GM10248 (cell line): Measurements from ENCODE around the gene PHLPP2.

ENCODE experiments used
- CTCF ChIA-PET: fragments of 300-600 bp; sonication (Branson Sonifier 250); formaldehyde crosslinking; extraction: SDS; loops from one replicate; lab custom pipeline; 2021; ENCODE audit warnings: antibody characterized with exemption; lab: Yijun Ruan, JAX
- POLR2A ChIA-PET: fragments of 350-650 bp; sonication (Branson Sonifier 250); formaldehyde crosslinking; extraction: SDS; loops from one replicate; lab custom pipeline; 2020; ENCODE audit warnings: antibody characterized with exemption; lab: Yijun Ruan, JAX
- DNase-seq: peaks from one replicate; pipeline ENCODE4 v3.0.0; 2012; ENCODE audit errors: extremely low spot score
- CTCF ChIP-seq: IDR thresholded peaks from 2 replicates; pipeline ENCODE4 v1.5.1; 2012; ENCODE audit warnings: mild to moderate bottlenecking, low read depth; ENCODE audit errors: extremely low read depth, missing control alignments, control extremely low read depth

PHLPP2 gene

GRCh38 chr16:71676236-71676635 lies 48.3 kb downstream of the PHLPP2 start:
- no peak for DNase-seq
- no peak for TF ChIP-seq CTCF
- CTCF ChIA-PET, result interaction anchor here (1.1 kb wide), 1 partner anchor 9 kb away, joined by 3 read pairs; no protein-coding TSS in a partner anchor
- POLR2A ChIA-PET, result no interaction called here

GRCh38 chr16:71675380-71675779 lies 49.1 kb downstream of the PHLPP2 start:
- TF ChIP-seq CTCF, result no peak
- POLR2A ChIA-PET, result no interaction called here
- no peak for DNase-seq
- CTCF ChIA-PET, result no interaction called here

GRCh38 chr16:71674229-71674628 lies 50.3 kb downstream of the PHLPP2 start:
- CTCF ChIA-PET, result interaction anchor here (1.1 to 2.0 kb wide), 3 partner anchors 9 to 287 kb away, joined by 3 to 5 read pairs (median 5); no protein-coding TSS in a partner anchor
- TF ChIP-seq CTCF, result no peak
- POLR2A ChIA-PET, result interaction anchor here (0.7 kb wide), 1 partner anchor 86 kb away, joined by 4 read pairs; no protein-coding TSS in a partner anchor
- no peak for DNase-seq

- no peak for DNase-seq
- no peak for TF ChIP-seq CTCF
- ChIA-PET POLR2A (interaction anchor here (0.7 kb wide), 1 partner anchor 85 kb away, joined by 4 read pairs; no protein-coding TSS in a partner anchor), CTCF (interaction anchor here (1.1 to 2.0 kb wide), 4 partner anchors 8 to 324 kb away, joined by 3 to 5 read pairs (median 4); no protein-coding TSS in a partner anchor)
Measured at GRCh38 chr16:71673582-71673973, 50.9 kb downstream of the PHLPP2 start.

GRCh38 chr16:71672803-71673581 lies 51.5 kb downstream of the PHLPP2 start:
- POLR2A ChIA-PET, result no interaction called here
- DNase-seq, result no peak
- CTCF ChIA-PET, result interaction anchor here (1.0 to 2.0 kb wide), 7 partner anchors 8 to 323 kb away, joined by 3 to 5 read pairs (median 3); no protein-coding TSS in a partner anchor
- no peak for TF ChIP-seq CTCF

- POLR2A ChIA-PET, result no interaction called here
- no peak for DNase-seq
- no peak for TF ChIP-seq CTCF
- CTCF ChIA-PET, result interaction anchor here (1.0 to 1.7 kb wide), 4 partner anchors 9 to 289 kb away, joined by 3 read pairs; no protein-coding TSS in a partner anchor
Measured at GRCh38 chr16:71672125-71672524, 52.4 kb downstream of the PHLPP2 start.
